SU-DHL-6 (cell line): ENCODE data around the gene FOXRED1.

ENCODE experiments used
- CTCF ChIP-seq: fragments of 200-600 bp; sonication (generic); IDR thresholded peaks from one replicate; pipeline ENCODE4 v1.5.1; 2017; ENCODE audit warnings: antibody characterized with exemption, mild to moderate bottlenecking, low read length, moderate library complexity; ENCODE audit not compliant: insufficient read depth, poor library complexity, severe bottlenecking
- EZH2phosphoT487 ChIP-seq: fragments of 200-600 bp; sonication (generic), shearing (Covaris generic); conservative IDR thresholded peaks from 2 replicates; pipeline ENCODE4 v1.6.1; 2018; ENCODE audit warnings: mild to moderate bottlenecking, antibody characterized with exemption, low read length, moderate library complexity, mixed read lengths

DNA sequence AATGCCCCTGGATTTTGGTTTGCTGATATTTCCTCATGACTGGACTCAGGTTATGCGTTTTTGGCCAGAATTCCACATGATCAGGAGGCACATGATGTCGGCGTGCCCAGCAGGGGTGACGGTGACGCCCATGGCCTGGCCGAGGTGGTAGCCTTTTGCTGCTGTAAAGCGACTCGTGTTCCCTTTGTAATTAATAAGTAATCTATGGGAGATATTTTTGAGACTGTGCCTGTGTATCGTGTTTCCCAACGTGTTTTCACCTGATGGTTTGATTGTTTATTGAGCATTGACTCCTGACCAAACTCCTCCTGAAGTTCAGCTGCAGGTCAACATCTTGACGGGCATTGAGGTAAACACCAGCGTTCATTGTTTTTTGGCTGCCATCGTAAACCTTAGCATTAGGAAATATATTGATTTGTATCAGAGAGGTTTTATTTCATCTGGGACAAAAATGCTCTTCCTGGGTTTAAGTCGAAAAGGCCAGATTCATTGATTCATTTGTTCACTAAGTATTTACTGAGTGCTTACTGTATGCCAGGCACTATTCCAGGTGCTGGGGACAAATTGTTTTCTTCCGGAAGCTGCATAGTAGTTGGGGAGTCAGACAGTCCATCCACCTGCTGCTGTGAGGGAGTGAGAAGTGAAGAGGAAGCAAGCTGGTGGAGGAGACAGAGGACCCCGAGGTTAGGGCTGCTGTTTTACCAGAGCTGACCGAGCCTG is 58.5 kb downstream of the FOXRED1 start:
- TF ChIP-seq CTCF, result no peak
- TF ChIP-seq EZH2phosphoT487, result no peak
